Measurements from ENCODE around the gene MCF2L.
A peak's percentile ranks its signal among the peaks of the same experiment; 100 is the strongest.

Gene MCF2L

DNA sequence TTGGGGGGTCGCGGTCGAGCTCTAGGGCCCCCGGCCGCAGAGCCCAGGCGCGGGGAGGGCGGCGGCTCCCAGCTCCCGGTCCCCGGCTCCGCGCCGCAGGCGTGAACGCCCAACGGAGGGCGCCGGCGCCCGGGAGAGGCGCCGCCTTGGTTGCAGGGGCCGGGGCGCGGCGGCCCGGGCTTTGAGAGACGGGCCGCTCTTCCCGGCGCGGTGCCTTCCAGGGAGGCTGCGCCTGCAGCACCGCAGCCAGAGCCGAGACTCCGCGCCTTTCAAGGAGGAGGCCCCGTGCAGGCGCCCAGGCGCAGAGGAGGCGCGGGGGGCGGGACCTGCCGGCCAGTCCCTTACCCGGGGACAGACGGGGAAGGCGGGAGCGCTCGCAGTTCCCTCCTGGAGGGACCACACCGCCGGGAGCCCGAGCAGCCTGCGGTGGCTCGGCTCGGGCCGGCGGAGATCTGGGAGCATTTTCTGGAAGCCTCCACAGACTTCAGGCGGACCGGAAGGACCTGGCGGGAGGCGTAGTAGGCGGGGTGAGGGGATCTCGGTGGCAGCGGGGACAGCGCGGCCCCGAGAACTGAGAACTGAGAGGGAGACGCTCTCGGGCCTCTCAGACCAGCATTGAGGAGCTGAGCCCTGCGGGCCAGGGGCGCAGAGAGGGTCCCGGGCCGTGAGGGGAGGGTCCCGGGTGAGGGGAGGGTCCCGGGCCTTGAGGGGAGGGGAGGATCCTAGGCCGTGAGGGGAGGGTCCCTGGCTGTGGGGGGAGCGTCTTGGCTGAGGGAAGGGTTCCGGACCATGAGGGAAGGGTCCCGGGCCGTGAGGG, 25.5 kb upstream of the MCF2L start:
- DNase-seq: peak in 1 of 2 donors; percentile 8

DNA sequence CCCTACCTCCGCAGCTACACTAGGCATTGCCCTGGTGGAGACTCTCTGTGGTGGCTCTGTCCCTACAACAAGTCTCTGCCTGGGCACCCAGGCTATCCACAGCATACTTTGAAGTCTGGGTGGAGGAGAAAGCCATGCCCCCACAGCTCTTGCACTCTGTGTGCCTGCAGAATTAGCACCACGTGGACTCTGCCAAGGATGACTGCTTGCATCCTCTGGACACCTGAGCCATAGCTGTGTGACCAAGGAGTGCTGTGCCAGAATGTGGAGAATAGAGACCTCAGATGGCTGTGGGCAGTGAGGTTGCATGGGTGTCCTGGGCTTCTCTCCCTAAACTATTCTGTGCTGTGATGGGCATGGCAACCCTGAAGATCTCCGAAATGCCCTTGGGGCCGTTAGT, 21.2 kb upstream of the MCF2L start:
- DNase-seq: no peak

DNA sequence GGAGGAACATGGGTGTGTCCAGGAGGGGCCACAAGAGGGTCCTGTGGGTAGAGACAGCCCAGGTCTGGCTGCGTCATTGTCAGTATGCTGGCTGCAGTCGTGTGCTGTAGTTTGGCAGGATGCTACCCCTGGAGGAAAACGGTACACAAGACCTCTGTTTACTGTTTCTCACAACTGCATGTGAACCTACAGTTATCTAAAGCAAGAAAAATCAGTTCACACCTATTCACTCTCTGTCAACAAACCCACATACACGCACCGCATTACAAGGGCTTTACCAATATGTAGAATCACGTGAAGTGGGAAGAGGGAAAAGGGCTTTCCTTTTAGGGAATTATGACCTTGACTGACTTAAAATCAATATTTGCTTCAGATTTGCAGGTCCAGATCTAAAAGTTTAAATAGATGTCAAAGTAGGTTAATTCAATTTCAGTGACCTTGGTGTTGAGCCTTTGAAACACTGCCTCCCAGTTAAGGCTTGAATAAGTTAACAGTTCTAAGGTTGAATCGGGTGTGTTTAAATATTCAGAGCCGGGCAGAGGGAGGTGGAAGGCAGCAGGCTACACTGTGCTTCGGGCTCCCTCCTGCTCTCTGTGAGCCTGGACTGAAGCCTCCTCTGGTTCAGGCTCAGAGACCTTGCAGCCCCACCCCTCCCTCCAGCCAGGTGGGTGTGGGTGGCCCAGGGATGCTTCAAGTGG, 17.2 kb upstream of the MCF2L start:
- DNase-seq: no peak

DNA sequence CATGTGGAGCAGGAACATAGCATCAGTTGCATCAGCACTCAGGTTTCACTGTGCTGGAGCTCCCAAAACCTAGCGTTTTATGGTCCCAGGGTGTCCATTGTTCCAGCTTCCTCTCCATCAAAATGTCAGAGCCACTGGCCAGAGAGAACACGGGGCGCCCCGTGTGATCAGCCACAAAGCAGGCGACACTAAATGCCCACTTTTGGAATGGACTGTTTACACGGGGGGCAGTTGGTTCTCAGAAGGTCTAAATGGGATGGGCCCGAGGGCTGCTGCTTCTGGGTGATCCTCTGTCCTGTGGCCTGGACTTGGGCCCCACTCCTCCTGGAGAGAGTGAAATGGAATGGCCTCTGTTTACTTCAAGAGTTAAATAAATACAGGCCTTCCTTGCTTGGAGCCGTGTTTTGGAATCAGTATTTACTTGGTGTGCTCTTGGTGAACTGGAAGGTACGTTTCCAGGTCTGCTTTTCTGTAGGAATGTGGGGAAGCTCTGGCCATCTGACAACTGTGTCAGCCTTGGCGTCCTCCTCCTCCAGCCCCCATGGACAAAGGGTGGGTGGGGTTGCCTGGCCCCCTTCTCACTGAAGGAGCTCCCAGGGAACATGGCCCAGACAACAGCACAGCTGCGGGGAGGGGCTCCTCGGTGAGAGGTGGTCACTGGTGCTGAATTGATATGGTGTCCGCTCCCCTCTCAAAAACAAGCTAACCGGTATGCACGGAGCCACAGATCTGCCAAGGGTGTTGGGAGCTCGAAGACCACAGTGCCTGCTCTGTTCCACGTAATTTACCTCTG, 16.1 kb upstream of the MCF2L start:
- DNase-seq: no peak

DNA sequence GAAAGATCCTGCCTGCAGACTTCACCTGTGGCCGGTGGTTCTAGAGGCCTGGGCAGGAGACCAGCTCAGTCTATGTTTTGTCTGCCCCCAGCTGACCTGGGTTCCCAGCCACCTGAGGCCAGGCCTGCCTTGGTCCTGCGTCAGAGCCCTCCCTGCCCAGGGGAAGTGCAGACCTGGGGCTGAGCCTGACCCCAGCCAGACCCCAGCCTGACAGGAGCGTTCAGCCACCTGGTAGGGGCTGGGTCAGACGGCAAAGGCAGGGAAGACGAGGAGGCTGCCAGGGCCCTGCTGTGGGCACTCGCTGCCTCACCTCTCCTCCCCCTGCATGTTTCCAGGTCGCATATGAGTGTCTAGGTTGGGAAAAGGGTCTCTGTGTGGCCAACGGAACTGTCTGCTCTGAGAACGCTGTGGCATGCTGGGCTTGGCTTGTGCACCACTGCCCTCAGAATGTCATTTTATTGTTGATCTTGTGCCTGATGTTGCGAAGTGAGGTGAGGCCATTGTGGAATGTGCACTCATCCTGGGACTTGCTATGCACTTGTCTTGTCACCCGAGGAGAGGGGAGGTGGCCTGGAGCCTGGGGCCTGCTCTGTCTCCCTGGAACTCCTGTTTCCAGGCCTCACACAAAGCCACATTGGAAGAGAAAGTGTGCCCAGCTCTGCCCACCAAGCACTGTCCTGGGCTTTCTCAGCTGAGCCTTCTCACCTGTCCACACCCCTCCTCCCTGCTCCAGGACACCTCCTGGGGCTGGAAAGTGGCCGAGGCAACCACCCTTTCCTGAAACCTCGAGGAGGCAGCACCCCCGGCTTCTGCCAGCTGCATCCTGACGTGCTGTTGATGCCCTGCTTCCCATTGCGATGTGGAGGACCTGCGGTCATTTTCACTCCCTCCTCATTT, 15.2 kb upstream of the MCF2L start:
- DNase-seq: no peak

DNA sequence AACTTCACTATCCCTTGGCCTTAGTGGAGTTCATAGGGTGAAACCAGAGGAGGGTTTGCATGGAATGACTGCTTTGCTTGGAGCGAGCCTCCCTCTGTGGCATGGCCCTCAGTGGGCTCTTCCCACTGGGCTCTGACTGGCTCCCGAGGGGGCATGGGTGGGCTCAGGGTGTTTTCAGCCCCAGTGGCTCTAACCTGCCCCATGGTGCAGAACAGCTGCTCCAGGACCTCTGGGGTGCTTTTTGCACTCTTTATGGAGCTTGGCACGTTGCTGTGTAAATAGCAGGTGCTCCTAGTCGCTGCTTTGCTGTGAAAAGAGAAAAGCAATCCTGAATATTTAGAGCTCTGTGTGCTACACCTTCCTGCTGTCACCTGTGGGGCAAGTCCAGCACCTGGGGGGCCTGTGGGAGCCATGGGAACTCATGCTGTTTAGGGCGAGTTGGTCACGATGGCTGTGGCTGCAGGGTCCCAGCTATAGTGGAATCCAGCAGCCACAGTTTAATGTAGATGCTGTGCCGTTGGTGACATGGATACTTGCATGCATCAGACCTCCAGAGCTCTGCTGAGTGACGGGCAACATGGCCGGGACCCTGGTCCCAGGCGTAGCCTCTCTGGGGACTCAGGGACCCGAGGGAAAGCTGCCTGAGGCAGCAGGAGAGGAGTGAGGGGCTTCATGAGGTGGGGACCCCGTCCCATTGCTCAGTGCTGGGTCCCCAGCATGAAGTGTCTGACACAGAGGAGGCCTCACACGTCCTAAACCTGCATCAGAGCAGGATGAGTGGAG, 14.3 kb upstream of the MCF2L start:
- no peak for DNase-seq

DNA sequence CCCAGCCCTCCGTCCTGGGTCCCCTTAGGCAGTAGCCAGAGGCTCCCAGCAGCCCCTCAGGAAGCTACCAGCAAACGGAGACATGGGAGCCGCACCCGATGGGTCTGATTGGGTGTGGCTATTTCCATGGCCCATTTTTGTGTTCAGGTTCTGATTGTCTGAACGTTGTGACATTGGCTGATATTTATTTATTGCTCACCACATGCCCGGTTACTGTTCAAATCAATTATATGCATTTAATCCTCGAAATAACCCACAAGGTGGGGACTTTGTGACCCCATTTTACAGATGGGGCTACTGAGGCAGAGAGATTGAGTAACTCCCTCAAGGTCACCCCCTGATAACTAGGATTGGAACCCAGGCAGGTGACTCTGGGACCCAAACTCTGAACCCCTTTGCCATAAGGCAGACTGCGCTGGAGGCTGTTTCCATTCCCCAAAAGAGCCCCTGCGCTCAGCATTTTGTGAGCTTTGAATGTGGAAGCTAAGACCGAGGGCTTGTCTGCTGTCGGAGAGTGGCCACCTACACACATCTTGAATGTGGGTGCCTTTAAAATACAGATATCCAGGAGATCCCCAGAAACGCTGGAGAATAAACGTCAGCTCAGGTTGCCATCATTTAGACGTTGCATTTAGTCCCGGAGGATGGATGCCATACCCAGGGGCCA, 13.6 kb upstream of the MCF2L start:
- DNase-seq: no peak

DNA sequence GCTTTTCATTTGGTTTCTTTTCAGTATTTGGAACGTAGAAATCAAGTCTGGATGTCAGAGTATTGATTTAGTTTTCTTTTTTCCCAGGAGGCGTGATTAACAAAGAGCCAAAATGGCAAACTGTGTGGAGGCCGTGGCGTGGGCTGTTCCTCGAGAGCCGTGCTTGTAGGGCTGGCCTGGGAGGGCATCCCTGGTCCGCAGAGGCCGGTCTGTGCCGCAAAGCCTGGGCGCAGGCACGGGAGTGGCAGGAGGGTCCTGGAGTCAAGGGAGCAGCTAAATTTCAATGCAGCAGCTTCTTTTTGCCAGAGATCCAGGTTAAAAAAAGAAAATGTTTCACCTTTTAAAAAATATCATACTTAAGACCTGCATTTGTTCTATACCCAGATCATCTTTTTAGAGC, 13.1 kb upstream of the MCF2L start:
- no peak for DNase-seq

DNA sequence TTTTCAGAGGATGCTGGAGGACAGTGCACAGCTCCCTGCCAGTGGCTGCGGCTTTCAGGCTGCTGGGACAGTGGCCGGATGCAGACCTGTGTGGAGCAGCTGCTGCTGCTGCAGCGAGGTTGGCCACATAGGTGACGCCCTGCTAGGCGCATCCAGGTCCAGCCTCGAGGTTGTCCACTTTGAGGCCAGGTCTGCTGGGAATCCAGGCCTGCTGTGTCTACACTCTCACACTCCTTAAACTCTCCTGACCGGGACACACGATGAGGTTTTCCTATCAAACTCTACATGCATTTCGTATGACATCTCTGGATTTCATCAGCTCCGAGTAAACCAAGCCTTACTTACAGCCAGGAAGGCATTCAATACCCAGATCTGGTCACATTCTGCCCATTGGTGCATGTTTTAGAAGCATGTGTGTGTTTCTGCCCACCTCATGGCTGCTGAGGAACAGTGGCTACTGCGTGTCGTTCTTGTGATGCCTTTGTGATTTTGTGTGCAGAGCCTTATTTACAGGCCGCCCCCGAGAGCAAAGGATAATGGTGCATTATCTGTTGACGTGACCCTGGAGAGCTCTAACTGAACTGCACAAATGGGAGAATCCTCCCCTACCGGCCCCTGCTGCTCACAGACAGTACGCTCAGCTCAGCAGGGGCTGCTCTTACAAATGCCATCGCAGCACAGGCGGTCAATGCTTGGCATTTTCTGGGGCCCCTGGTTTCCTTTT, 12.3 kb upstream of the MCF2L start:
- DNase-seq: no peak

DNA sequence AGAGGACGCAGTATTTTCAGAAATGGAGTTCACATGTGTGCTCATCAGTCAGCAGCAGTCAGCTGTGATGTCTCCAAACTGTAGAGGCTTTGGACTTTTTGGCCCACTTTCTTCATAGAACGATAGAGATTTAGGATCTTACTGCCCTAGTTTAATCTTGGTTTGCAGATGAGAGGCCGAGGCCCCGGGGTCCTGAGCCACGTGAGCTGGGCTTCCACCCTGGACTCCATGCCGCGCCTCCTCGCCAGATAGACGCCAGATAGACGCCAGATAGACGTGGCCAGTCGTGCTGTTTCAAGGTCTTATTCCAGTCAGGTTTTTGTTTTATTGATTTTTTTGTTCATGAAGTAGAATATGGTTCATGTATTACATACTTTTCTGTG, 11.7 kb upstream of the MCF2L start:
- no peak for DNase-seq

DNA sequence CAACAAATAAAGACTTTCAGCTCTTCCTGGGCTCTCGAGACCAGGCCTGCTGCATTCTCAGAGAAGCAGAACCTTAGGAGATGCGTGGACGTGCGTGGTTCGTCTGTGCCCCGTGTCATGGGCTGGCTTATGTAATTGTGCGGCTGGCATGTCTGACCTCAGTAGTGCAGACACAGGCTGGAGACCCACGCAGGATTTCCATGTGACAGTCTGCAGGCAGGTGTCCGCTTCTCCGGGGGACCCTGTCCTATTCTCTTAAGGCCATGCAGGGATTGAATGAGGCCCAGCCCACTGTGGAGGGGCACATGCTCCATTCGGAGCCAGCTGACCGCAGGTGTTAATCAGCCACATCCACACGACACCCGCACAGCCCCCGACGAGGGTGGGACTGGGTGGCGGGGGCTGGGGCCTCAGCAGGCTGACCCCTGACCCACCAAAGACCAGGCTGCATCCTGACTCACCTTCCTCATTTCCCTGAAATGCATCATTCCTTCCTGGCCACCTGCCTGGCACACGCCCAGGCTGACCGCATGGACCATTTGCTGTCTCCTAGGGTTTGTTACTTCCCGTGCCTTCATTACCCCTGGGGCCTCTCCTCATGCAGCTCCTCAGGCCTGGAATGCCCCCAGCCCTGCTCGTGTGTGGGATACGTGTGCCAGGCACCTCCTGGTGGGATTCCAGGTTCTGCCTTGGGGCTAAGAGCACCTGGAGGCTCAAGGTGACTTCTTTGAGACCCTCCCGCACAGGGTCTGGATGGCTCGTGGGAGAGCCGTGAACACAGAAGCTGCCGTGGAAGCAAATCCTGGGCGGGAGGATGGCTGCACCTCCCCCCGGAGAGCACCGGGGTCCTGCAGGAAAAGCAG, 10.7 kb upstream of the MCF2L start:
- DNase-seq: no peak

DNA sequence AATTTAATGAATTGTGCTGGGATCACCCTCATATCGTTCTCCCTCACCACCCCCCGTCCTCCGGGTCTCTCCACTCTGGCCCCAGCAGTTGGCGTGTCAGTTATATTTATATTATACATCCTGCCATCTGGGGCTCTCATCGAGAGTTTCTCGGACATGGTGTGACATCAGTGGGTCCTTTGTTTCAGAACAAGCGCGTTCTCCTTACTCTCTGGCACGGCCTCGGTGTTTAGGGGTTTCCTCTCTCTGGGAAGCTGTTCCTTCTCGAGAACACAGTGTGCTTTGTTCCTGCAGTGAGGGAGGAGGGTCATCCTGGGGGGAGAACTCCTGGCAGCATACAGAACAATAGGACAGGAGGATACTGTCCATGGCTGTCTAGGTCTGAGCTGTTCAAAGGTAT, 9.8 kb upstream of the MCF2L start:
- DNase-seq: no peak

DNA sequence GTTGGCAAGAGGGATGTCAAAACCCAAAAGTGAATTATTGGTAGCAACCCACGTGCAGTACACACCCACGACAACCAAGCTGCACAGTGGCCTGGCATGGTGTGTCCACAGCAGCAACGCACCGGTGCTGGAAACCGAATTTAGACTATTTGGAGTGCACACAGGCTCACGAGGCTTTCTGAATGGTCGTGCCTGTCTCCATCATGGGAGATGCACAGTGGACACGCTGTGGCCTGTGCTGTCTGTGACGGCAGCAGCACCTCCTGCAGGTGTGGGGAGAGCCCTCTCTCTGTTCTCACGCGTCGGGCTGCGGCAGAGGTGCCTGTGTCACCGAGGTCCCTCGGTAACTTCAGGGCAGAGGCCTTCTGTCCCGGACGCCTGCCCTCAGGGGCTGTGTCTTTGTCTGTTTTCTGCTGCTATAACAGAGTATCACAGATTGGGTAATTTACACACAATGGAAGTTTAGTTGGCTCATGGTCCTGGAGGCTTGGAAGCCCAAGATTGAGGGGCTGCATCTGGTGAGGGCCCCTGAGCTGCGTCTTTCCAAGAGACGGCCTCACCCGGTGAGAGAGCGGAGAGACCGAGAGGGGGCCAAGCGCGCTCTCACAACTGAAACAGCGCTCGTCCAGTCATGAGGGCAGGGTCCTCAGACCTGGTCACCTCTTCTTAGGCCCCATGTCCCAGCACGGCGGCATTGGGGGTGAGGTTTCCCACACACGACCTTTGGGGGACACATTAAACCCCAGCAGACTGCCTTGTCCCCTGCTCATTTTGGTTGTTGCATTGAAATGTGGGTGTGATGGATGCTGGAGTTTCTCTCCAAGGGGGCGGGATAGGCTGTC, 9.1 kb upstream of the MCF2L start:
- DNase-seq: no peak

DNA sequence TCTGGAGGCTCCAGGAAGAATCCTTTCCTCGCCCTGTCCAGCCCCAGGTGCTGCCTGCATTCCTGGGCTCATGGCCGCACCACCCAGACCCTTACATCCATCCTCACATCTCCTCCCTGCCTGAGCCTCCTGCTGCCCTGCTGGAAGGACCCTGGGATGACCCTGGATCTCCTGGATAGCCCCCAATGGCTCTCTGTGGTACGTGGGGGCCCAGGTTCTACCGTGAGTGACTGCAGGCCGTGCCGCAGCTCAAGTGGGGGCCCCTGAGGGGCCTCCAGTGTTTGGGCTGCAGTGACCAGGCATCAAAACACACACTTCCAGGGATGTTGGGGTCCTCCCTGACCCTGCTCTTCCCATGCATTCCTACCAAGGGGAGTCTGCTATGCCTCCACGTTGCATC, 8.3 kb upstream of the MCF2L start:
- DNase-seq: no peak

DNA sequence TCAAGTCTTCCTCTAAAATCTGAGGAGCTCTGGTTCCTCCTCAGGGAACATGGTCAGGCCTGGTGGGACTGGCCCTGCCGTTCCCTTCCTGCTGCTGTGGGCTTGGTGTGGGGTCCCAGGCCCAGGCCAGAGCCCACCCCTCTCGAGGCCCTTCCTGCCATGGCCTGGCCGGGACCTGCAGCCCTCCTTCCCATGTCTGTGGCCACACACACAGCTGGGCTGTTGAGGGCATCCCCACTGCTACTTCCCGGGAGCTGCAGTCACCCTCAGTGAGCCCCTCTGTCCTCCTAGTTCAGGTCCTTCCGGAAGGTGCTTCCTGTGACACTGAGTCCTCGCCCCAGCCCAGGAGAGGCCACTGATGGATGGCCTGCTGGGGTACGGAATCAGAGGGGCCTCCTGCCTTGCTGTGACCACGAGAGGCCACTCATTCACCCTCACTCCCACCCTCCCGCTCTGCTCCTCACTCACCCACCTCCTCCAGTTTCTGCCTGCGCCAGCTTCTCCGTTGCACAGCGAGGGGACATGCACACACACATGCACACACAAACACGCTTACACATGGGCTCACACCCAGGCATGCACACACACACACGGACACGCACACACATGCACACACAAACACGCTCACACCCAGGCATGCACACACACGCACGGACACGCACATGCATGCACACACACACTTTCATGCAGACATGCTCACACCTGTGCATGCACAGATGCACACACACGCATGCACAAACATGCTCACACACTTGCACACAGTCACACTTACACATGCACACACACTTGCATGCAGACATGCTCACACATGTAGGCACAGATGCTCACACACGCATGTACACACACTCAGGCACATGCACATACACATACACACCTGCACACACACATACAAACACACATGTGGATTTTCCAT, 7.3 kb upstream of the MCF2L start:
- DNase-seq: no peak

DNA sequence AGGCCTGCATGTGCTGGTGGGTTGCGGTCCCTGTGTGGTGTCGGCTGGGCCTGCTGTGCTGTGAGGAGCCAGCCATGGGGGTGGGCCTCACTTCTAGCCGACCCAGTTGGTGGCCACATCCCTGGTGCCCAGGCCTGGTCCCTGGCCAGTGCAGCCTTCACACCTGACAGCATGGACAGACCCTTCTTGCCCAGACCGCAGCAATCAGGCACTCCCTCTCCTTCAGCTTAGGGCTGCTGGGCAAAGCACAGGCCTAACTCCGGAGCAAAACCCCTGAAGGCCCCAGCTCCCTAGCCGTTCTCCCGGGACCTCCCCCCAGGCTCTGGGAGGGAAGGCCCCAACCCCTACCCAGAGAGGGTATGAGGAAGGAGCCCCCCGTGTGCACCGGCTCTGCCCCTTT, 6.6 kb upstream of the MCF2L start:
- DNase-seq: no peak

DNA sequence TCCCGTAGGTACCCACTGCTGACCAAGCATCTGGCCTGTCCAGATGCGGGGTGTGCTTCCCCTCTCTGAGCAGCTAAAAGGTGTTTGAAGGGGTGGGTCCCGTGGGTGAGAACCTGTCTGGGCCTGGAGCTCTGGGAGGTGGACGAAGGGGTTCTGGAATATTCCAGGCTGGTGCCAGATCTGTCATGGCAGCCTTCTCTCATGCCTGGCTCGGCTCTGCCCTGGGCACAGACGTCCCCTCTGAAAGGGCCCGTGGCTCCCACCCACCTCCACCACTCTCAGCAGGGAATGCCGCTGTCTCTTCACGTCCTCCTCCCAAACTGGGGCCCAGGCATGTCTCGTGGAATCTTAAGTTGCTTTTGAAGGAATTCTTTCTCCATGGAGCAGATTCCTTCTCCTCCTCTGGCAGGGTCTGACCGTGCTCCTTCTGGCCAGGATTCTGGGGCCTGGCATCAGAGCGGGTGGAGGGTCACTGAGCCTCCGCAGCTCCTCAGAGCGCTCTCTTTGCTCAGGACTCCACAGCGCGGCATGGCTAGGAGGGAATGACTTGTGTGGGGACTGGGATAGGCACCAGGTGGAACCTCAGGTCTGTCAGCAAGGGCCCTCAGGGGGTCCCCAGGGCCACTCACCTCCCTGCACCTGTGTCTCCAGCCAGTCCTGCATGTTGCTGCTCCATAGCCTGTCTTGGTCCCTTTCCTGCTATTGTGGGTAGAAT, 5.9 kb upstream of the MCF2L start:
- no peak for DNase-seq
